HepG2 (cell line): ENCODE measurements around the gene ERCC6L2. TPM values are rescaled to one million over a fixed set of nuclear protein-coding genes. Genes with fewer than 3 reads are reported as not detected.

Source experiments
- ATAC-seq: fragments of 200-7000 bp; cut with Tn5 transposase; 3 replicates; pipeline ENCODE4 v1.9.1; 2020; ENCODE audit warnings: mild to moderate bottlenecking, moderate library complexity
- BruUV-seq: library from RNA; stranded (reverse); fragments of 400-500 nt; replicated peaks from 2 replicates; lab custom pipeline; 2021; lab: Mats Ljungman, UMichigan
- CTCF ChIA-PET: fragments of 300-600 bp; formaldehyde crosslinking; extraction: SDS; loops from one replicate; lab custom pipeline; 2021; ENCODE audit warnings: low total read pairs, inconsistent platforms, low intra/inter-chr PET ratio; lab: Yijun Ruan, JAX
- POLR2A ChIA-PET: fragments of 350-600 bp; sonication (Branson Sonifier 250); formaldehyde crosslinking; loops from one replicate; lab custom pipeline; 2020; ENCODE audit warnings: antibody characterized with exemption, inconsistent platforms; lab: Yijun Ruan, JAX
- DNase-seq: peaks from one replicate; pipeline ENCODE4 v3.0.0-alpha.2; 2015; ENCODE audit warnings: low spot score
- FAIRE-seq: peaks from 3 replicates; lab custom pipeline; 2011; peaks lifted over from hg19 to GRCh38; lab: Jason Lieb, UNC
- H2AFZ ChIP-seq: one replicate; pipeline ENCODE4 v1.6.1; 2011; ENCODE audit warnings: low read length, inconsistent platforms
- H3K27ac ChIP-seq: fragments of 300-600 bp; 3 replicates; pipeline ENCODE4 v1.8.0; 2011; ENCODE audit warnings: mixed run types, mild to moderate bottlenecking, mixed read lengths, low read length, inconsistent platforms; ENCODE audit not compliant: insufficient read depth; ENCODE audit errors: extremely low read length
- H3K27me3 ChIP-seq, 2 experiments: fragments of 200-600 bp in 1 of 2; 2 replicates in 1 of 2; 3 replicates in 1 of 2; pipeline versions ENCODE4 v1.6.0 to v1.8.0; 2011; ENCODE audit warnings: low read length in 2 of 2, mild to moderate bottlenecking in 2 of 2, moderate library complexity in 2 of 2, inconsistent platforms in 1 of 2; ENCODE audit not compliant: insufficient read depth in 2 of 2, control insufficient read depth in 1 of 2
- H3K36me3 ChIP-seq, 2 experiments: fragments of 200-600 bp in 1 of 2; replicated peaks in 1 of 2; 2 replicates in 1 of 2; 3 replicates in 1 of 2; pipeline versions ENCODE4 v1.5.1 to v1.8.0; 2011; ENCODE audit warnings: low read length in 2 of 2, inconsistent platforms in 1 of 2; ENCODE audit not compliant: insufficient read depth in 2 of 2, control insufficient read depth in 1 of 2
- H3K4me1 ChIP-seq: 2 replicates; pipeline ENCODE4 v1.5.1; 2012; ENCODE audit warnings: low read length, inconsistent platforms; ENCODE audit not compliant: insufficient read depth
- H3K4me2 ChIP-seq: 2 replicates; pipeline ENCODE4 v1.6.0; 2011; ENCODE audit warnings: low read depth, low read length, inconsistent platforms
- H3K4me3 ChIP-seq, 3 experiments: fragments of 200-600 bp in 1 of 3; sonication (generic), shearing (Covaris generic) in 1 of 3; replicated peaks in 1 of 3; 2 replicates each; pipeline ENCODE4 v1.5.1; 2011 to 2016; ENCODE audit warnings: low read length in 3 of 3, inconsistent platforms in 2 of 3, low read depth in 2 of 3, mild to moderate bottlenecking in 2 of 3, control low read depth in 1 of 3, mixed read lengths in 1 of 3; ENCODE audit not compliant: insufficient read depth in 1 of 3
- H3K79me2 ChIP-seq: one replicate; pipeline ENCODE4 v1.6.1; 2011; ENCODE audit warnings: low read length, inconsistent platforms; ENCODE audit not compliant: insufficient read depth
- H3K9ac ChIP-seq: 2 replicates; pipeline ENCODE4 v1.6.0; 2011; ENCODE audit warnings: mild to moderate bottlenecking, low read depth, low read length, inconsistent platforms; ENCODE audit not compliant: insufficient read depth
- H3K9me3 ChIP-seq: 2 replicates; pipeline ENCODE4 v1.5.1; 2012; ENCODE audit warnings: mild to moderate bottlenecking, low read length
- H4K20me1 ChIP-seq: 2 replicates; pipeline ENCODE4 v1.6.0; 2011; ENCODE audit warnings: inconsistent platforms, mild to moderate bottlenecking, low read length, moderate library complexity; ENCODE audit not compliant: insufficient read depth
- NFE2L2 ChIP-seq: fragments of 150-350 bp; IDR thresholded peaks from 2 replicates; pipeline ENCODE4 v1.6.1; 2014; ENCODE audit warnings: low read length
- ZNF629 ChIP-seq: sonication (generic); formaldehyde crosslinking; conservative IDR thresholded peaks from 2 replicates; pipeline ENCODE4 v1.5.0; 2020; ENCODE audit warnings: missing genetic modification reagents
- WGBS: methylation state at CpG from one replicate; pipeline ENCODE4 v1.1.6; 2017; ENCODE audit warnings: low lambda C conversion rate; 5-methylcytosine and 5-hydroxymethylcytosine counted together
- in situ Hi-C: cut with HindIII; loops from 2 replicates; pipeline ENCODE4 v1.10.0; 2017; ENCODE audit warnings: low pct_unique_long_range_greater_than_20kb; ENCODE audit not compliant: extremely low pct_ligation_motif_present
- intact Hi-C: fragments of 100-400 bp; cut with micrococcal nuclease; formaldehyde crosslinking; loops from one replicate; pipeline ENCODE4 v1.10.0; 2022; ENCODE audit not compliant: unreplicated experiment
- polyA plus RNA-seq, 8 experiments: library from polyadenylated mRNA; depleted of rRNA in 3 of 8; stranded (reverse) in 7 of 8; unstranded in 1 of 8; fragments of >200 nt; fragmentation: Illumina TruSeq in 4 of 8; extraction: Trizol in 4 of 8; gene quantifications; 2 replicates each; pipeline versions ENCODE4 v1.2.1 to v1.2.3, GENCODE V29; 2011 to 2016; ENCODE audit warnings: low read depth in 4 of 8, missing spikeins in 1 of 8, mixed read lengths in 1 of 8; ENCODE audit not compliant: insufficient read depth in 1 of 8
- total RNA-seq, 5 experiments: library from RNA; depleted of rRNA; stranded (reverse); fragments of >200 nt; fragmentation: Illumina TruSeq; extraction: Trizol; gene quantifications; 2 replicates each; pipeline ENCODE4 v1.2.3, GENCODE V29; 2016; ENCODE audit warnings: low read depth in 1 of 5
- TF ChIP-seq, protein P1 (sequence below): sonication (generic); formaldehyde crosslinking; IDR thresholded peaks from 2 replicates; pipeline ENCODE4 v1.4.0; 2020; ENCODE audit warnings: missing genetic modification reagents, borderline replicate concordance
- TF ChIP-seq, protein P2 (sequence below): sonication (generic); formaldehyde crosslinking; IDR thresholded peaks from 2 replicates; pipeline ENCODE4 v1.5.0; 2020; ENCODE audit warnings: mild to moderate bottlenecking, missing genetic modification reagents

The ERCC6L2 gene
- total and polyA plus RNA-seq, 2 of the 13 experiments (the other 11 are each of a cell fraction or from before 2014, with no cell fraction given) = 13.4 to 45.9 TPM

DNA sequence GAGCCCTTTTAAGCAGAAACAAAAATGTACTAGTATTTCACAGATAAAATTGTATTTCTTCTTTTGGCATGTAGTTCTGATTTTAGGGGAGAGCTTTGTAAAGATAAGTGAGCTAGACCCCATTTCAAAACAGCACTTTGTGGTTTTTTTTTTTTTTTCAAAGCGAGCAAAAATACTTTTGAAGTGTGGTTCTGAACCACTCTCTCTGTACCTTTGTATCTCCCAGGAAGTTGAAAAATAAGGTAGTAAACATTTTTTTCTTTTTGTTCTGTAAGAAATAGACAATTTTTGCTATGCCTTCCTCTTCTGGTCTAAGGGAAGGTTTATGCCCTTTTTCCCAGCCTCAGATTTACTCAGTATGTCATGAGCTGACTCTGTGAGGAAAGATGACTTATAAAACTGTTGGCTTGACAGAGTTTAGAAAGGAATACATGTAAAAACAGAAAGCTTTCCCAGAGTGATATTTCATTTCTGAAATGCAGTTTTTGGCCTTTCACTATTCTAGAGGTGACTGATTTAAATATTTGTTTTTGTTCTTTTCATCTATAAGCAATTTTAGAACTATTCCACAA lies 12.5 kb downstream of the ERCC6L2 start (continued):
- TF ChIP-seq, protein P1, sequence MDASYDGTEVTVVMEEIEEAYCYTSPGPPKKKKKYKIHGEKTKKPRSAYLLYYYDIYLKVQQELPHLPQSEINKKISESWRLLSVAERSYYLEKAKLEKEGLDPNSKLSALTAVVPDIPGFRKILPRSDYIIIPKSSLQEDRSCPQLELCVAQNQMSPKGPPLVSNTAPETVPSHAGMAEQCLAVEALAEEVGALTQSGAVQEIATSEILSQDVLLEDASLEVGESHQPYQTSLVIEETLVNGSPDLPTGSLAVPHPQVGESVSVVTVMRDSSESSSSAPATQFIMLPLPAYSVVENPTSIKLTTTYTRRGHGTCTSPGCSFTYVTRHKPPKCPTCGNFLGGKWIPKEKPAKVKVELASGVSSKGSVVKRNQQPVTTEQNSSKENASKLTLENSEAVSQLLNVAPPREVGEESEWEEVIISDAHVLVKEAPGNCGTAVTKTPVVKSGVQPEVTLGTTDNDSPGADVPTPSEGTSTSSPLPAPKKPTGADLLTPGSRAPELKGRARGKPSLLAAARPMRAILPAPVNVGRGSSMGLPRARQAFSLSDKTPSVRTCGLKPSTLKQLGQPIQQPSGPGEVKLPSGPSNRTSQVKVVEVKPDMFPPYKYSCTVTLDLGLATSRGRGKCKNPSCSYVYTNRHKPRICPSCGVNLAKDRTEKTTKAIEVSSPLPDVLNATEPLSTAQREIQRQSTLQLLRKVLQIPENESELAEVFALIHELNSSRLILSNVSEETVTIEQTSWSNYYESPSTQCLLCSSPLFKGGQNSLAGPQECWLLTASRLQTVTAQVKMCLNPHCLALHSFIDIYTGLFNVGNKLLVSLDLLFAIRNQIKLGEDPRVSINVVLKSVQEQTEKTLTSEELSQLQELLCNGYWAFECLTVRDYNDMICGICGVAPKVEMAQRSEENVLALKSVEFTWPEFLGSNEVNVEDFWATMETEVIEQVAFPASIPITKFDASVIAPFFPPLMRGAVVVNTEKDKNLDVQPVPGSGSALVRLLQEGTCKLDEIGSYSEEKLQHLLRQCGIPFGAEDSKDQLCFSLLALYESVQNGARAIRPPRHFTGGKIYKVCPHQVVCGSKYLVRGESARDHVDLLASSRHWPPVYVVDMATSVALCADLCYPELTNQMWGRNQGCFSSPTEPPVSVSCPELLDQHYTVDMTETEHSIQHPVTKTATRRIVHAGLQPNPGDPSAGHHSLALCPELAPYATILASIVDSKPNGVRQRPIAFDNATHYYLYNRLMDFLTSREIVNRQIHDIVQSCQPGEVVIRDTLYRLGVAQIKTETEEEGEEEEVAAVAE (CRISPR knock-in tag) = no peak

DNA sequence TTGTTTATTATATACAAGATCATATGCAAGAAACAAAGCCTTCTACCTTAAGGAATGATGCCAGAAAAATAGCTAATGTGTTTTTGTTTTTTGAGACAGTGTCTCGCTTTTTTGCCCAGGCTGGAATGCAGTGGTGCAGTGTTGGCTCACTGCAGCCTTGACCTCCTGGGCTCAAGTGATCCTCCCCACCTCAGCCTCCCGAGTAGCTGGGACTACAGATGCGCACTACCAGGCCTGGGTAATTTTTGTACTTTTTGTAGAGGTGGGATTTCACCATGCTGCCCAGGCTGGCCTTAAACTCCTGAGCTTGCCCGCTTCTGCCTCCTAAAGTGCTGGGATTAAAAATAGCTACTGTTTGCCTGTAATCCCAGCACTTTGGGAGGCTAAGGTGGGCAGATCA lies 15.1 kb downstream of the ERCC6L2 start:
- no peak overlapping the region for H3K4me3 ChIP-seq
- in situ Hi-C loops (no loop called here), intact Hi-C loops (no loop called here)
- no peaks in the 10 kb centered on the region for H4K20me1 ChIP-seq
- ATAC-seq = no peak
- TF ChIP-seq, protein P2, sequence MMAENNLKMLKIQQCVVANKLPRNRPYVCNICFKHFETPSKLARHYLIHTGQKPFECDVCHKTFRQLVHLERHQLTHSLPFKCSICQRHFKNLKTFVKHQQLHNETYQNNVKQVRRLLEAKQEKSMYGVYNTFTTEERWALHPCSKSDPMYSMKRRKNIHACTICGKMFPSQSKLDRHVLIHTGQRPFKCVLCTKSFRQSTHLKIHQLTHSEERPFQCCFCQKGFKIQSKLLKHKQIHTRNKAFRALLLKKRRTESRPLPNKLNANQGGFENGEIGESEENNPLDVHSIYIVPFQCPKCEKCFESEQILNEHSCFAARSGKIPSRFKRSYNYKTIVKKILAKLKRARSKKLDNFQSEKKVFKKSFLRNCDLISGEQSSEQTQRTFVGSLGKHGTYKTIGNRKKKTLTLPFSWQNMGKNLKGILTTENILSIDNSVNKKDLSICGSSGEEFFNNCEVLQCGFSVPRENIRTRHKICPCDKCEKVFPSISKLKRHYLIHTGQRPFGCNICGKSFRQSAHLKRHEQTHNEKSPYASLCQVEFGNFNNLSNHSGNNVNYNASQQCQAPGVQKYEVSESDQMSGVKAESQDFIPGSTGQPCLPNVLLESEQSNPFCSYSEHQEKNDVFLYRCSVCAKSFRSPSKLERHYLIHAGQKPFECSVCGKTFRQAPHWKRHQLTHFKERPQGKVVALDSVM (CRISPR knock-in tag) = peak; percentile 73
- TF ChIP-seq ZNF629 (CRISPR knock-in tag) (peak; percentile 61; the same call in 1 of the 2 replicates), NFE2L2 (no peak)
- H3K79me2 ChIP-seq = peaks cover 66% of the 10 kb centered on the region
- CTCF ChIA-PET = no interaction called here
- no peak overlapping the region for H3K9ac ChIP-seq
- no peaks in the 10 kb centered on the region for H3K4me1 ChIP-seq
- no peak overlapping the region for H3K4me2 ChIP-seq
- 0 out of 5 replicates have a peak, but pooled peaks cover 0 to 12% of the 10 kb centered on the region in 2 experiments for H3K36me3 ChIP-seq
- no peaks in the 10 kb centered on the region for H3K27me3 ChIP-seq
- H3K9me3 ChIP-seq = no peaks in the 10 kb centered on the region
- H3K27ac ChIP-seq = no peak overlapping the region
- no peak for DNase-seq
- H2AFZ ChIP-seq = no peak overlapping the region
- FAIRE-seq = no peak
- POLR2A ChIA-PET = interaction anchor here (2.1 kb wide), 1 partner anchor 15 kb away, joined by 17 read pairs; the partner anchor contains the start of gene ERCC6L2
- 97% methylated on average over 4 of the region's 4 CpGs for WGBS
- no TSS peak for BruUV-seq
